Stimulated activated naive CD4-positive, alpha-beta T cell (primary cell): Measurements from ENCODE around the gene S1PR4.
A peak's percentile ranks its signal among the peaks of the same experiment; 100 is the strongest.
"Not testable (repeated sequence)": the region's sequence is repeated elsewhere in the genome, so short reads cannot be mapped to it uniquely, and the experiment has no call there.

ENCODE experiments used
- DNase-seq, 6 experiments: peaks; one replicate each; lab custom pipeline; 2025; lab: John Stamatoyannopoulos, UW

The S1PR4 gene

GRCh38 chr19:3194106-3195087, 15.8 kb downstream of the S1PR4 start:
- no peak for DNase-seq

- DNase-seq, result no peak
Observed at GRCh38 chr19:3196064-3196932, 17.7 kb downstream of the S1PR4 start.

GRCh38 chr19:3196933-3197205, 18.3 kb downstream of the S1PR4 start:
- DNase-seq, result no peak

DNA sequence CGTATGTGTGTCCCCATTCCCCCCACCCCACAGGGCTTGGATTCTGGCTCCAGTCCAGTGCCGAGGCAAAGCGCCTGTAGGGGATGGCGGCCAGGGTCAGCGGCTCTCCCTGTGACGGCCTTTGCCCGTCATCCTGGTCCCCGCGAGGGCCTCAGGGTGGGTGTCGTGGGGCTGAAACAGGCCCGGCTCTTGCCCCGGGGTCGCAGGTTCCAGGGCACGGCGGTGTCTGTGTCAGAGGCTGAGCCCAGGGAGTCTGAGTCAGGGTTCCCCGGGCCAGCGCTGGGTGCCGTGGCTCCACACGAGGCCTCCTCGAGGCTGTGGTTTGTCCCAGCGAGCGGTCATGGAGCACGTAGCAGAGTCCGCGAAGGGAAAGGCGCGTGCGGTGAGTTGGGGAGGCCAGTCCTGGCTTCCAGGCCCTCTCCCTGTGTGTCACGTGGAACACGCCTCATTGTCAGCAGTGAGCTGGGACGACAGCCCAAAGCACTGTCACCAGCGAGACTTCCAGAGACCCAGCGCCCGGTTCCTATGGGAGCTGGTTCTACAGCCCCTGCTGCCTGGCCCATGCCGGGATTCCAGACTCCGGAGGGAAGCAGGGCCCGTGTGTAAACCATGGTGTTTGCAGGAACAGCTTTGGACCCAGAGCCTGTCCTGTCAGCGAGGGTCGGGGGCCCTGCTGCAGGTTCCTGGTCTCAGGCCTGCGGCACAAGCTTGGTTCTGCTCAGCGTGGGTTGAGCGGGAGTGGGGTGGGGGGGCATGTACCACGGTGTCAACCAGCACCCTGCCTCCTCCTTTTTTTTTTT, 20.5 kb downstream of the S1PR4 start:
- DNase-seq, result no peak

GRCh38 chr19:3201072-3201700, 22.6 kb downstream of the S1PR4 start:
- no peak for DNase-seq

DNA sequence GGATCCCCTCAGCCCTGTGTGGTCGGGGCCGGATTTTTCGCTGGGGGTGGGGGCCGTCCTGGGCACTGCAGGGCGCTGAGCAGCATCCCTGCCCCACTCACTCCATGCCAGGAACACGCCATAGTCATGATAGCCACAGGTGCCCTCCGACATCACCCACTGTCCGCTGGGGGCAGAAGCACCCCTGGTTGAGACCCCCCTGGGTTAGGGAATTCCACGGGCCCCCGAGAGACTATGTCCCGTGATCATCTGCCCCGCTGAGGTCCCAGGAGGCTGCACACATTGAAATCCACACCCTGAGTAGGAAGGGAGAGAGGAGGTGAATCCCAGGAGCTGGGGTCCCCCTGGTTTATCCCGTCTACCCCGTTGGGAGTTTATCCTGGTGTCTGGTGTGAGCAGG, 23.3 kb downstream of the S1PR4 start:
- DNase-seq, result no peak

DNA sequence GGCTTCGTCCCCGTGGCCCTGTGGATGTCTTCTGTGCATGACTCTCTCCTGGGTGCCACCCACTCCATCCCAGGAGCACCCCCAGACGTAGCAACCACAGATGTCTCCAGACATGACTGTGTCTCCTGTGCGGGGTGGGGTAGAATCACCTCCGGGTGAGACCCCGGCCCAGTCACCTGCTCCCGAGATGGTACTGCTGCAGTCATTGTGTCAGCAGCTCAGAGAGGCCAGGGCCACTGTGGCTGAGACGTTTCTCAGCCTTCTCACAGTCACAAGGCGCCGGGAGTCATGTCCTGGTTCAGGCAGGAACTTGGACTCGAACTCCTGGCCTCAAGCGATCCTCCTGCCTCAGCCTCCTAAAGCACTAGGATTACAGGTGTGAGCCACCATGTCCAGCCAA, 23.8 kb downstream of the S1PR4 start:
- DNase-seq, result no peak

GRCh38 chr19:3202895-3203294, 24.3 kb downstream of the S1PR4 start:
- DNase-seq, result not testable (repeated sequence)

DNA sequence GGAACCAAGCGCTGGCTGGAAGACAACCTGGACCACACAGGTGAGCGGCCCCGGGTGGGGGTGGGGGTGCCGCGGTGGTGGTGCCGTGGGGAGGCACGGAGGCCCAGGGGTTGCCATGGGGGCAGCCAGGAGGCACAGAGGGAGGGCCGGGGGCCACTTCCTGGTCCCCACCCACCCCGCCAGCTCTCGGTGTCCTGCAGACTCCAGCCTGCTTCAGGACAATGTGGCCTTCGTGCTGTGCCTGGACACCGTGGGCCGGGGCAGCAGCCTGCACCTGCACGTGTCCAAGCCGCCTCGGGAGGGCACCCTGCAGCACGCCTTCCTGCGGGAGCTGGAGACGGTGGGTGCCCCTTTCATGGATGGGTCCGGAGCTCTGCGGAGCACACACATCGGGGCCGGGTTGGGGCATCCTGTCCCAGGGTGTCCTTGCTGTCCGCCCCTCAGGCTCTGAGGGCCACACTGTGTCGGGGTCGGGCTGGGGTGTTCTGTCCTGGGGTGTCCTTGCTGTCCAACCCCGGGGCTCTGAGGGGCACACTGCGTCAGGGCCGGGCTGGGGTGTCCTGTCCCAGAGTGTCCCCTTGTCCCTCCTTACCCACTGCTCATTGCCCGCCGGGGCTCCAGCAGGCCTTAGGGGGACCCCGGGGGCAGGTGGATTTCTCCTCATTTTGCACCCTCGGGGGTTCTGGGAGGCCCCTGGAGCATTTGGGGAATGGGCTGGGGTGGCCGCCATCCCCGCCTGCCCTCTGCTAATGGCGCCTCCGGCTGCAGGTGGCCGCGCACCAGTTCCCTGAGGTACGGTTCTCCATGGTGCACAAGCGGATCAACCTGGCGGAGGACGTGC, 25.5 kb downstream of the S1PR4 start:
- no peak for DNase-seq

DNA sequence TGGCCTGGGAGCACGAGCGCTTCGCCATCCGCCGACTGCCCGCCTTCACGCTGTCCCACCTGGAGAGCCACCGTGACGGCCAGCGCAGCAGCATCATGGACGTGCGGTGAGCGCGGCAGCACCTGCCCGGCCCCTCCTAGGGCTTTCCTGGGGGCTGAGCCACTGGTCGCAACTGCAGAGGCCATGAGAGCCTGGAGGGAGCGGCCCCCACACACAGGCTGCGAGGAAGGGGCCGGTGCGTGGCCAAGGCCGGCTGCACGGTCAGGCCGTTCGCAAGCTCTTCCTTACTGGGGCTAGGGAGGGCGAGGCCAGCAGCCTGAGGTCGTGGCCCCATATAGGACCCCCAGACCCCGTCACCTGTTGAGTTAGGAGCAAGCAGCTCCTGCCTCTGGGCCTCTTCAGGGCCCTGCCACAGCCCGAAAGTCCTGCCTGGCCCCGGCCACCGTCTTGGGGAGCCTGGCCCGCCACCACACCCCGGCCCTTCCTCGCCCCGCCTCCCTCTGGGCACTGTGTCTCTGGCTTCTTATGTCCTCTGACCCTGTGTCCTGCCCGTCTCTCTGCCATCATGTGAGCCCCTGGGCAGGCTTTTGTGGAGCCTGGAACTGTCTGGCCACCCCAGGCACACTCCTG, 26.2 kb downstream of the S1PR4 start:
- no peak for DNase-seq

DNA sequence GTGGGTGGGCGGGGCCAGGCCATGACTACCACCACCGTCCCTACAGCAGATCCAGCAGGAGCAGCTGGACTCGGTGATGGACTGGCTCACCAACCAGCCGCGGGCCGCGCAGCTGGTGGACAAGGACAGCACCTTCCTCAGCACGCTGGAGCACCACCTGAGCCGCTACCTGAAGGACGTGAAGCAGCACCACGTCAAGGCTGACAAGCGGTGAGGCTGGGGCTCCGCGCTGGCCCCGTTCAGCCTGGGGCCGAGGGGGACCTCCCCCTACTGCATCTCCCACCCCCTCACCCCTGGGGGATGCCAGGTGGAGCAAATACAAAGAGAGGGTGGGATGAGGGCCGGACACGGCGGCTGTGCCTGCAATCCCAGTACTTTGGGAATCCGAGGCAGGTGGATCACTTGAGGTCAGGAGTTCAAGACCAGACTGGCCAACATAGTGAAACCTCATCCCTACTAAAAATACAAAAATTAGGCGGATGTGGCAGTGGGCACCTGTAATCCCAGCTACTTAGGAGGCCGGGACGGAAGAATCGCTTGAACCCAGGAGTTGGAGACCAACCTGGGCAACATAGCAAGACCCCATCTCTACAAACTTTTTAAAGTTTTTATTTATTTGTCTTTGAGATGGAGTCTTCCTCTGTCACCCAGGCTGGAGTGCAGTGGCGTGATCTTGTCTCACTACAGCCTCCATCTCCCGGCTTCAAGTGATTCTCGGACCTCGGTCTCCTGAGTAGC, 27.8 kb downstream of the S1PR4 start:
- DNase-seq, result no peak

GRCh38 chr19:3207461-3208242, 29.1 kb downstream of the S1PR4 start:
- DNase-seq, result no peak

DNA sequence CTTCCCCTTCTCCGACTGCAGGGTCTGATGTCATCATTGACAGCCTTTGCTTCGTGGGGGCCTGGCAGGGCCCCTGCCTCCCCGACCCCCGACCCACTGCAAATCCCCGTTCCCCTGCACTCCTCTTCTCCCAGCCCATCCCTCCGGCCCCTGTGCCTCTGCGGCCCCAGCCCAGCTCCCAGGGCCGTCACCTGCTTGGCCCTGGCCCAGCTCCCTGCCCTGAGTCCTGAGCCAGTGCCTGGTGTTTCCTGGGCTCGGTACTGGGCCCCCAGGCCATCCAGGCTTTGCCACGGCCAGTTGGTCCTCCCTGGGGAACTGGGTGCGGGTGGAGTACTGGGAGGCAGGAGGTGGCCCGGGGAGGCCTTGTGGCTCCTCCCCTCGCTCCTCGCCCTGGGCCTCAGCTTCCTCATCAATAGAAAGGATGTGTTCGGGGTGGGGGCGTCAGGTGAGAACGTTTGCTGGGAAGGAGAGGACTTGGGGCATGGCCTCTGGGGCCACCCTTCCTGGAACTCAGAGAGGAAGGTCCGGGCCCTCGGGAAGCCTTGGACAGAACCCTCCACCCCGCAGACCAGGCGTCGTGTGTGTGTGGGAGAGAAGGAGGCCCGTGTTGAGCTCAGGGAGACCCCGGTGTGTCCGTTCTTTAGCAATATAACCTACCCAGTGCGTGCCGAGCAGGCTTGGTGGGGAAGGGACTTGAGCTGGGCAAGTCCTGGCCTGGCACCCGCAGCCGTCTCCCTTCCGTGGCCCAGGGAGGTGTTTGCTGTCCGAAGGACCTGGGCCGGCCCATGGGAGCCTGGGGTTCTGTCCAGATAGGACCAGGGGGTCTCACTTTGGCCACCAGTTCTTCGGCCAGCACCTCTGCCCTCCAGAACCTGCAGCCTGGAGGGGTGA, 30.0 kb downstream of the S1PR4 start:
- no peak for DNase-seq

- peak in 5 of 6 experiments; percentile 22 to 56 (median 49) for DNase-seq
Observed at GRCh38 chr19:3210347-3211017, 31.9 kb downstream of the S1PR4 start.

- no peak for DNase-seq
Observed at GRCh38 chr19:3211191-3211590, 32.6 kb downstream of the S1PR4 start.

DNA sequence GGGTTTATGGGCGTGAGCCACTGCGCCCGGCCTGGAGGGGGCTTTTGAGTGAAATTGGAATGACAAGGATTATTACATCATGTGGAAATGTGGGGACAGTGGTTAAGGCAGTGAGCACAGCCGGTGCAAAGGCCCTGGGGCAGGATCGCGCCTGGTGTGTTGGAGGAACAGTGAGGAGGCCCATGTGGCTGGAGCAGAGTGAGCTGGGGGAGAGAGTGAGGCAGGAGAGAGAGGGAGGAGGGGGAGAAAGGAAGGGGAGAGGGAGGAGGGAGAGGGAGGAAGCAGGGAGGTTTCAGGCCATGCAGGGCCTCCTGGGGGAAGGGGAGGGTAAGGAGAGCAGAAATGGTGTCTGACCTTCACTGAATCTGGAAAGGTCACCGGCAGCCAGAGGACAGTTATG, 34.6 kb downstream of the S1PR4 start:
- DNase-seq, result no peak

GRCh38 chr19:3216874-3217273, 38.3 kb downstream of the S1PR4 start:
- no peak for DNase-seq
